Measurements from ENCODE around the gene FUT8. TPM values are rescaled to one million over a fixed set of nuclear protein-coding genes. Genes with fewer than 3 reads are reported as not detected.

The FUT8 gene
- total and polyA plus RNA-seq, 2 of the 8 experiments (the other 6 are each of a cell fraction or from before 2014, with no cell fraction given), result 10.5 to 25.1 TPM

MicroRNAs encoded within 50 kb of the gene (microRNA counts, 767-probe panel; counts per million panel counts)
- microRNA hsa-miR-625-5p, result 879 counts per million, percentile 95 among the panel's probes with 10 or more counts

Small RNAs within 50 kb of the gene (microRNA-seq; reads per million reads assigned to microRNA genes)
- 0 to 0.23 reads per million in 2 experiments for gene MIR625 (ENCODE audit: borderline microRNAs expressed in 2 of 2, borderline number of aligned reads in 2 of 2, borderline replicate concordance in 1 of 2)

Small RNAs within 50 kb of the gene (small RNA-seq; reads per million reads assigned to genes)
- 0.86 reads per million for gene MIR625 (ENCODE audit: insufficient read depth)

Measured in H1 (cell line).